GM12875 (cell line): ENCODE data around the gene NACC1.

Experiments used
- H3K4me3 ChIP-seq: one replicate; pipeline ENCODE4 v1.5.1; 2011; ENCODE audit warnings: low read depth, low read length, control low read depth
- TF ChIP-seq, protein P1 (sequence below): IDR thresholded peaks from 2 replicates; pipeline ENCODE4 v1.5.1; 2011; ENCODE audit warnings: low read depth, mild to moderate bottlenecking, control low read depth, inconsistent platforms, low read length, moderate library complexity, borderline replicate concordance; ENCODE audit not compliant: insufficient read depth

NACC1 gene

GRCh38 chr19:13074378-13074777 is 43.7 kb upstream of the NACC1 start:
- H3K4me3 ChIP-seq = no peak overlapping the region
- TF ChIP-seq, protein P1, sequence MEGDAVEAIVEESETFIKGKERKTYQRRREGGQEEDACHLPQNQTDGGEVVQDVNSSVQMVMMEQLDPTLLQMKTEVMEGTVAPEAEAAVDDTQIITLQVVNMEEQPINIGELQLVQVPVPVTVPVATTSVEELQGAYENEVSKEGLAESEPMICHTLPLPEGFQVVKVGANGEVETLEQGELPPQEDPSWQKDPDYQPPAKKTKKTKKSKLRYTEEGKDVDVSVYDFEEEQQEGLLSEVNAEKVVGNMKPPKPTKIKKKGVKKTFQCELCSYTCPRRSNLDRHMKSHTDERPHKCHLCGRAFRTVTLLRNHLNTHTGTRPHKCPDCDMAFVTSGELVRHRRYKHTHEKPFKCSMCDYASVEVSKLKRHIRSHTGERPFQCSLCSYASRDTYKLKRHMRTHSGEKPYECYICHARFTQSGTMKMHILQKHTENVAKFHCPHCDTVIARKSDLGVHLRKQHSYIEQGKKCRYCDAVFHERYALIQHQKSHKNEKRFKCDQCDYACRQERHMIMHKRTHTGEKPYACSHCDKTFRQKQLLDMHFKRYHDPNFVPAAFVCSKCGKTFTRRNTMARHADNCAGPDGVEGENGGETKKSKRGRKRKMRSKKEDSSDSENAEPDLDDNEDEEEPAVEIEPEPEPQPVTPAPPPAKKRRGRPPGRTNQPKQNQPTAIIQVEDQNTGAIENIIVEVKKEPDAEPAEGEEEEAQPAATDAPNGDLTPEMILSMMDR = no peak

DNA sequence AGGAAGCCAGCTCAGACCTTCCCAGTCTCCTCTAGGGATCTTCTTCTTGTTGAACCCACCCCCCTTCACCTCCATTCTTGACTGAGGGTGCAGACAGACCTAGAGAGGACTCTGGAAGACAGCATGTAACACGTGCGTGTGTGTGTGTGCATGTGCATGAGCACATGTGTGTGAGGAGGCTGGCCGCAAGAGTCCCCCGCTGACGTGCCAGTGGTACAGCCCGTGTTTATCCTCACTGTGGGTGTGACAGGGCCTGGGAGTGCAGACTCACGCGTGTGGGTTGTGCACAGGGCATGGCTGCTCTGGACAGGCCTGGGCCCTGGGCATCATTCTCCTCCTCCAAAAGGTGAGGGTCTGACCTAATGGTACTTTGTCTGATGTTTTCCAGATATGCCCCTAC is 41.7 kb upstream of the NACC1 start:
- TF ChIP-seq, protein P1 = no peak
- no peak overlapping the region for H3K4me3 ChIP-seq

DNA sequence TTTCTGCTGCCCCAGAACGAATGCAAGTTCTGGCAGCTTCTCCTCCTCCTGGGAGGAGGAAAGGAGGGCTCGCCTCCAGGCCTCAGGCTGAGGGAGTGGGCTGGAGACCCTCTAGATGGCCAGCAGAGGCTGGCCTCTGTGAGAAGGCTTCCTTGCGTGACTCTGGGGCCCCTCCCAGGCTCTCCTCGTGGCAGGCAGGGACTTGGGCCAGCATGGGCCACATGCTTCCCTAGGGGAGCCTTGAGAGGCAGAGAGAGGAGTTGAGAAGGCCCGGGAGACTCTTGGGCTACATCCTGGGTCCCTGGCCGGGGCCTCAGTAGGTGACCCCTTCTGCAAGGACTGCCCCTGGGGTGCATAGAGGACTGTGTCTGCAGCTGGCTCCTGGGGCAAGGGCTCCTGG is 41.3 kb upstream of the NACC1 start:
- no peak overlapping the region for H3K4me3 ChIP-seq
- TF ChIP-seq, protein P1 = no peak

- TF ChIP-seq, protein P1 = no peak
- no peak overlapping the region for H3K4me3 ChIP-seq
Measured at GRCh38 chr19:13077240-13077639, 40.8 kb upstream of the NACC1 start.

- no peak overlapping the region for H3K4me3 ChIP-seq
- TF ChIP-seq, protein P1 = no peak
Measured at GRCh38 chr19:13078381-13078780, 39.7 kb upstream of the NACC1 start.

DNA sequence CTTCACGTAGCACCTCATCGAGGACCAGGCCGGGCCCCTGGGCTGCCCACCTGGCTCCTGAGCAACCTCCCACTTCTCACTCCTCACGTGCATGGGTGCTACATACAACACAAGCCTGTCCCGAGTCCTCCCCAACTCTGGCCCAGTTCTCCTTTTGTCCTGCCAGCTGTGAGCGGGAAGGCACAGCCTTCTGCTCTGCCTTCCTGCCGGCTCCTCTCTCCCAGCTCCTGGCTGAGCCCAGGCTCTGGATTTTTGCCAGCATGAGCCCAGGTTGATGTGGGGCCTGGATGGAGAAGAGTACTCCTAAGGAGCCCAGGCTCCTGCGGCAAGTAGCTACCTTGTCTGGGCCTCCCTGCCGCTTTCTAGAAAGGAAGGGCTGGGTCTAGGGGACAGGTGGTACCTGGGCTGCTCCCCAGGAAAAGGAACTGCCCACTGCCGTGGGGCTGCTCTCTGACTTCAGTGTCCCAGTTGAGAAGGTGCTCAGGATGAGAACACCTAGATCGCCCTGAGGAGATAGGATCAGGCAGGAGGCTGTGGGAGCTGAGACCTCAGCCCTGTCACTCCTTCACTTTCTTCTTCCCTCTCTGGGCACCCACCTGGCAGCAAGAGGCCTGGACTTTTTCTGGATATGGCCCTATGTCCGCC is 39.0 kb upstream of the NACC1 start:
- H3K4me3 ChIP-seq = no peak overlapping the region

GRCh38 chr19:13079542-13079986 is 38.5 kb upstream of the NACC1 start:
- TF ChIP-seq, protein P1 = no peak
- no peak overlapping the region for H3K4me3 ChIP-seq

More for the DNA sequence above, 39.0 kb upstream of the NACC1 start:
- TF ChIP-seq, protein P1 = no peak
